GM06990 (cell line): ENCODE results near the gene C15orf39.
"Not testable (repeated sequence)": the region's sequence is repeated elsewhere in the genome, so short reads cannot be mapped to it uniquely, and the experiment has no call there.

Source experiments
- DNase-seq: peaks from one replicate; pipeline ENCODE4 v3.0.0-alpha.2; 2011; ENCODE audit not compliant: insufficient read length; ENCODE audit errors: extremely low read depth
- H3K27me3 ChIP-seq: replicated peaks from 2 replicates; pipeline ENCODE4 v1.6.0; 2011; ENCODE audit warnings: low read length; ENCODE audit not compliant: control insufficient read depth, insufficient read depth
- H3K36me3 ChIP-seq: 2 replicates; pipeline ENCODE4 v1.5.1; 2011; ENCODE audit warnings: low read length; ENCODE audit not compliant: control insufficient read depth, insufficient read depth
- H3K4me3 ChIP-seq: replicated peaks from 2 replicates; pipeline ENCODE4 v1.5.1; 2011; ENCODE audit warnings: low read depth, mild to moderate bottlenecking, control low read depth, low read length
- TF ChIP-seq, protein P1 (sequence below): IDR thresholded peaks from 2 replicates; pipeline ENCODE4 v1.5.1; 2011; ENCODE audit warnings: low read length, control low read depth, mild to moderate bottlenecking, inconsistent platforms; ENCODE audit not compliant: insufficient read depth, poor library complexity, severe bottlenecking

The C15orf39 gene

DNA sequence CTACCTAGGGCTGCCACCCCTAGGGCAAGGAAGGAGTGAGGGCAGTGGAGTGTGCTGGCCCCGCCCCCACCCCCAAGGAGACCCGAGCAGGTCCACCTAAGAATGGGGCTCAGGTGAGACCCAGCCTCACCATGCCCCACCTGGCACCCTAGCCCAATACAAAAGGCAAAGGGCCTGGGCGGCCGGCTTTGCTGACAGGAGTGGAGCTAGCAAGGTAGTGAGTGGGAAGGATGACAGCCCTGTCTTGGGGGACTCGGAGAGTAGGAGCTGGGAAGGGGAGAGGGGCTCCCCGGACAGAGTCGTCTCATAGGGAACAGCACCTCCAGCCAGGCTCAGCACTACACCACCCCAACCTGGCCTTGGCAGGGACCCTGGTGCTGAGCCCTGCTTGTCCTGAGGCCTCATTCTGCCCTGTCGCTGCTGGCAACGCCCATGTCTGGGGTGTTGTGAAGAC is 12.1 kb downstream of the C15orf39 start:
- H3K36me3 ChIP-seq = peaks cover 57% of the 10 kb centered on the region
- TF ChIP-seq, protein P1, sequence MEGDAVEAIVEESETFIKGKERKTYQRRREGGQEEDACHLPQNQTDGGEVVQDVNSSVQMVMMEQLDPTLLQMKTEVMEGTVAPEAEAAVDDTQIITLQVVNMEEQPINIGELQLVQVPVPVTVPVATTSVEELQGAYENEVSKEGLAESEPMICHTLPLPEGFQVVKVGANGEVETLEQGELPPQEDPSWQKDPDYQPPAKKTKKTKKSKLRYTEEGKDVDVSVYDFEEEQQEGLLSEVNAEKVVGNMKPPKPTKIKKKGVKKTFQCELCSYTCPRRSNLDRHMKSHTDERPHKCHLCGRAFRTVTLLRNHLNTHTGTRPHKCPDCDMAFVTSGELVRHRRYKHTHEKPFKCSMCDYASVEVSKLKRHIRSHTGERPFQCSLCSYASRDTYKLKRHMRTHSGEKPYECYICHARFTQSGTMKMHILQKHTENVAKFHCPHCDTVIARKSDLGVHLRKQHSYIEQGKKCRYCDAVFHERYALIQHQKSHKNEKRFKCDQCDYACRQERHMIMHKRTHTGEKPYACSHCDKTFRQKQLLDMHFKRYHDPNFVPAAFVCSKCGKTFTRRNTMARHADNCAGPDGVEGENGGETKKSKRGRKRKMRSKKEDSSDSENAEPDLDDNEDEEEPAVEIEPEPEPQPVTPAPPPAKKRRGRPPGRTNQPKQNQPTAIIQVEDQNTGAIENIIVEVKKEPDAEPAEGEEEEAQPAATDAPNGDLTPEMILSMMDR = no peak
- DNase-seq = peak; percentile 37
- H3K27me3 ChIP-seq = no peaks in the 10 kb centered on the region
- H3K4me3 ChIP-seq = no peak overlapping the region

DNA sequence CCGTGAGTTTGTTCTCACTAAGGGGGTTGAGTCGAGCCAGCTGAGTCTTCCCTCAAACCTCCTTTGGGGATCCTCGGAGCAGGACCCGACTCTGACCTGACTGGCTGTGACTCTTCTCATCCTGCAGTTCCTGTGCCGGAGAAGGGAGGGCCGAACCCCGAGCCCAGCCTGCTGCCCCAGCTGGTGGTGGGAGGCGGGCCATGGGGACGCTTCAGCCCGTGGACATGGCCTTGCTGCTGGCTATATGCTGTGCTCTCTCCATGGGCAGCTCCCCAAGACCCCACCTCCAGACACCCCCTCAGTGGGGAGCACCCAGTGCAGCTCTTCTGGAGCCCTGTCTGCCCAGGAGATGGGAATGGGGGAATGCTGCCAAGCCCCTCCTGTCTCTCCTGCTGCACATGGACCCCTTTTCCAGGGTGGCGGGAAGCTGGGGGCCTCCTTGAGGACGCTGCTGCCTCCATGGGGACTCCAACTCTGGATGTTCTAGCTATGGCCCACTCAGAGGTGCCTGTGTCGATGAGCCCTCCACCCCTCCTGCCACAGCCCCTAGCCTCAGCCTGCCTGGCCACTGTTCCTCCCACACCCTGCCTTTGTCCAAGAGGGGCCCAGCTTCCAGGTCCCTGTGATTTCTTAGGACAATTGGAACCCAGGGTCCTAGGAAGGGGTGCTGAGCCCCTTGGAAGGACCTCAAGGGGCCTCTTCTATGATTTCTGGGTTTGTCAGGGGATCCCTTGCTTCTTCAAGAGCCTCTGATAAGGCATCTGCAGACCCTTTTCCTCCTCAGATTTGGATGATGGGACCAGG is 12.8 kb downstream of the C15orf39 start:
- TF ChIP-seq, protein P1 = no peak
- Histone ChIP-seq H3K27me3 (no peaks in the 10 kb centered on the region), H3K4me3 (no peak overlapping the region), H3K36me3 (peaks cover 50% of the 10 kb centered on the region)
- peak; percentile 37 for DNase-seq

DNA sequence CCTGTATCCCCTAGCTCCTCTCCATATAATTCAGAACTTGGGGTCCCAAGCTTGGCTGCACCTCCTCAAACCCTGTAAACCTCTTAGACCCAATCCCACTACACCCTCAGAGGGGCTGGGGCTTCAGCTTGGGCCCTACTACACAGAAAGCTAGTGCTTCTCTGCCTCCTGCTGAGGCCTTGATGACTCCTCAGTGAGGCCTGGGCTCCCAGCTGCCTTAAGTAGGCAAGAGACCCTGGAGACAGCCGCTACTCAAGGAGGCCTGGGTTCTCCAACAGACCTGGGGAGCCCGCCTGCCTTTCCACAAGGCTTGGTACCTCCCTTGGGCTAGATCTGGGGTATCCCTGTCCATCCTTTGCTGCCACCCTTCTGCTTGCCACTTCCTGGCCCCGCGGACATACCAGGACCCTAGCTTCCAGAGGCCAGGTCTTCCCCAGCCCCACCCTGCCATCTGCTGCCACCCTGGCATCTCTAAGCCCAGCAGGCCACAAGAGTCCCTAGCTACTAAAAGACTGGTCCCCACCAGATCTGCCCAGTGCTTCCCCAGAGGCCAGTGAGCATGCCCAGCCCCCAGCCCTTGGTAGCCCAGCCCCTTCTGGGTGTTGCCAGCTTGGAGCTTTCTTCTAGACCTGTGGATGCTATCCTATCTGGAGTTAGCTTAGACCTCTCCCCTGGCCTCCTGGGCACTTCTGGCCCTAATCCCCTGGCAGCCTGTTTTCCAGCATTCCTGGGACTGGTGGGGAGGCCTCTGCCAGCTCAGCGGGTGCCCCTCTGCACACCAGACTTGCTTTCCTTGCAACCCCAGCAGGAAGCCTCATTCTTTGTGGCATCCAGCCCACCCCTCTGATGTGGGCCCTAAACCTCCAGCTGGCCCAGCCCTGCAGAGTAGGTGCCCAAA is 13.7 kb downstream of the C15orf39 start:
- no peaks in the 10 kb centered on the region for H3K27me3 ChIP-seq
- H3K36me3 ChIP-seq = peaks cover 42% of the 10 kb centered on the region
- DNase-seq = peak; percentile 43
- H3K4me3 ChIP-seq = no peak overlapping the region
- TF ChIP-seq, protein P1 = no peak

DNA sequence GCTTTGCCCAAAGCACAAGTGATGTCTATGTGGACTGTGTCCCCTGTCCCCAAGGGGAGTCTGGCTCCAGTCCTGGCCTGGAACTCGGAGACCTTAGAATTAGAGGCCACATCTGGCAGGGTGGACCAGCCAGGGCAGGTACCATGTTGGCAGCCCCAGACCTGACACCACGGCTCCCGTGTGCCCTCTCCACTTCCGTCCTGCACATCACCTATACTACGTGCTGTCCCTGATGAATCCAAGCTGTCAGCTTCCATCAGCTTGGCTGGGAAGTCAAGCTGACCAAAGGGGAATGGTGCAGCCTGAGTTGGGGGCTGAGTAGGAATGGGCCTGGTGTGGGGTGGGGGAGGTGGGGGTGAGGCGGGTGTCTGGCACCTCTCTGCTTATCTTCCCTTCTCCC is 15.3 kb downstream of the C15orf39 start:
- TF ChIP-seq, protein P1 = no peak

DNA sequence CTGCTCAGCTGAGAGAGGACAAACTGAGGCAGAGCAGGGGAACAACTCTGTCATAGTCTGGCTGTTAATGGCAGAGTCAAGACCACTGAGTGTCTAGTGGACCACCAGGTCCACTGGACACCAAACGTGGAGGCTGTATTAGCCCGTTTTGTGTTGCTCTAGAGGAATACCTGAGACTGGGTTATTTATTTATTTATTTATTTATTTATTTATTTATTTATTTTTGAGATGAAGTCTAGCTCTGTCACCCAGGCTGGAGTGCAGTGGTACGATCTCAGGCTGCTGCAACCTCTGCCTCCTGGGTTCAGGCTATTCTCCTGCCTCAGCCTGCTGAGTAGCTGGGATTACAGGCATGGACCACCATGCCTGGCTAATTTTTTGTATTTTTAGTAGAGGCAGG is 15.9 kb downstream of the C15orf39 start:
- not testable (repeated sequence) for DNase-seq, H3K27me3 ChIP-seq, H3K4me3 ChIP-seq
- H3K36me3 ChIP-seq = peaks cover 20% of the 10 kb centered on the region

More for the DNA sequence above, 15.3 kb downstream of the C15orf39 start:
- H3K27me3 ChIP-seq = no peaks in the 10 kb centered on the region
- no peak overlapping the region for H3K4me3 ChIP-seq
- H3K36me3 ChIP-seq = peaks cover 25% of the 10 kb centered on the region
- DNase-seq = no peak

DNA sequence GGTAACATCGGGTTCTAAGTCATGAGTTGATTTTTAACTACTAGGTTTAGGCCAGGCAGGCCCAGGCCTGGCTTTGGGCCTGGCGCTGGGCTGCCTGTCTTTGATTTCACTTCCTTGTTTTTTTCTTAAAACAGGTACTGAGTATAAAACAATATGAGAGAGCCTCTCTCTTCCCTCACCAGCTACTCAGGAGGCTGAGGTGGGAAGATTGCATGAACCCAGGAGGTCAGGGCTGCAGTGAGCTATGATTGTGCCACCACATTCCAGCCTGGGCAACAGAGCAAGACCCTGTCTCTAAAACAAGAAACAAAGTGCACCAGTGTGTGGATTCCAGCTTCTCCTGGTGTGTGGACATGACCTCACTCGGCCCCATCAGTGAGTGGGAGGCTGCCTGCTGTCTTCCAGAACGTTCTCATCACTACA is 17.8 kb downstream of the C15orf39 start:
- DNase-seq, H3K27me3 ChIP-seq, H3K4me3 ChIP-seq, H3K36me3 ChIP-seq: not testable (repeated sequence)
